AG10803 (cell line): ENCODE results near the gene TCEAL4.
A peak's percentile ranks its signal among the peaks of the same experiment; 100 is the strongest.

Experiments
- DNase-seq: peaks from one replicate; pipeline ENCODE4 v3.0.0; 2010; ENCODE audit warnings: low read depth
- H3K4me3 ChIP-seq: 2 replicates; pipeline ENCODE4 v1.5.1; 2011; ENCODE audit warnings: mild to moderate bottlenecking, low read length, control low read depth
- TF ChIP-seq, protein P1 (sequence below): conservative IDR thresholded peaks from 2 replicates; pipeline ENCODE4 v1.5.1; 2011; ENCODE audit warnings: mild to moderate bottlenecking, low read length, control low read depth, inconsistent platforms

TCEAL4 gene

GRCh38 chrX:103565197-103565596, 20.1 kb upstream of the TCEAL4 start:
- DNase-seq, result no peak
- TF ChIP-seq, protein P1, sequence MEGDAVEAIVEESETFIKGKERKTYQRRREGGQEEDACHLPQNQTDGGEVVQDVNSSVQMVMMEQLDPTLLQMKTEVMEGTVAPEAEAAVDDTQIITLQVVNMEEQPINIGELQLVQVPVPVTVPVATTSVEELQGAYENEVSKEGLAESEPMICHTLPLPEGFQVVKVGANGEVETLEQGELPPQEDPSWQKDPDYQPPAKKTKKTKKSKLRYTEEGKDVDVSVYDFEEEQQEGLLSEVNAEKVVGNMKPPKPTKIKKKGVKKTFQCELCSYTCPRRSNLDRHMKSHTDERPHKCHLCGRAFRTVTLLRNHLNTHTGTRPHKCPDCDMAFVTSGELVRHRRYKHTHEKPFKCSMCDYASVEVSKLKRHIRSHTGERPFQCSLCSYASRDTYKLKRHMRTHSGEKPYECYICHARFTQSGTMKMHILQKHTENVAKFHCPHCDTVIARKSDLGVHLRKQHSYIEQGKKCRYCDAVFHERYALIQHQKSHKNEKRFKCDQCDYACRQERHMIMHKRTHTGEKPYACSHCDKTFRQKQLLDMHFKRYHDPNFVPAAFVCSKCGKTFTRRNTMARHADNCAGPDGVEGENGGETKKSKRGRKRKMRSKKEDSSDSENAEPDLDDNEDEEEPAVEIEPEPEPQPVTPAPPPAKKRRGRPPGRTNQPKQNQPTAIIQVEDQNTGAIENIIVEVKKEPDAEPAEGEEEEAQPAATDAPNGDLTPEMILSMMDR, result no peak

GRCh38 chrX:103565752-103566151, 19.6 kb upstream of the TCEAL4 start:
- TF ChIP-seq, protein P1, result no peak
- H3K4me3 ChIP-seq, result no peak overlapping the region
- DNase-seq, result peak; percentile 60

More at GRCh38 chrX:103565197-103565596, 20.1 kb upstream of the TCEAL4 start:
- H3K4me3 ChIP-seq, result no peak overlapping the region

DNA sequence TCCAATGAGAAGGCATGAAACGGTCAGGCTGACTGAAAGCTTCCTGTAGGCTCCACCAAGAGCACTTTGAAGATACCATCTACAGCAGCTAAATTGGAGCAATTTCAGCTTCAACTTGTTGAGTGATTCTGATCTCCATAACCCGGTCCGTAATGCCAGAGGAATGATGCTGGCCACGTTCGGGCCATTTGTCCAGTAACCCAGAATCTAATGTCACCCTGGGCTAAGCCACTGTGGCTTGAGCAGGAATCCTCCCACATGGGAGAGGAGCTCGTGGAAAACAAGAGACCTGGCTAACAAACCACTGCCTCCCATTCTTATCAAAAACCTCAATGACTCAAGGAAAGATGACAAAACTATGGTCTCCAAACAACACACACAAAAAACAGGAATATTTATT, 14.2 kb upstream of the TCEAL4 start:
- DNase-seq, result no peak
- no peak overlapping the region for H3K4me3 ChIP-seq
- TF ChIP-seq, protein P1, result no peak

GRCh38 chrX:103571726-103572125, 13.6 kb upstream of the TCEAL4 start:
- TF ChIP-seq, protein P1, result no peak
- no peak for DNase-seq
- H3K4me3 ChIP-seq, result no peak overlapping the region

DNA sequence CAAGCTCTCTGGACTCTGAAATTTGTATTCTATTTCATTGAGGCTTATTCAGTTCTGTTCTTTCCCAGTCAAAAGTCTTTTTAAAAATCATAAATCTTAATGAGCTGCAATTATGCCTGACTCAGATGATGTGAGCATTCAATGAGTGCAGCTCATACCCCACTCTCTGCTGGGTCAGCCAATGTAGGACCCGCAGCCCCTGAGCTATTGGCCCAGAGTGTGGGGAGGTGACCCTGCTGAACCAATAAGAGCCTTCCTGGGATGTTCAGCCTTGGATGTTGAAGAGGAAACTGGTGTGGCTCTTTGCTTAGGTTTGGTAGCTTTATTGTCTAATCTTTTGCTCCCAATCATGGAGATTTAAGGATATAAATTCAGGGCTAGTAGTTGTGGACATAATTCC, 12.1 kb upstream of the TCEAL4 start:
- no peak overlapping the region for H3K4me3 ChIP-seq
- TF ChIP-seq, protein P1, result no peak
- no peak for DNase-seq

GRCh38 chrX:103584596-103584995, 719 bp upstream of the TCEAL4 start:
- TF ChIP-seq, protein P1, result no peak
- no peak for DNase-seq
- no peak overlapping the region for H3K4me3 ChIP-seq

GRCh38 chrX:103586314-103586646, 965 bp downstream of the TCEAL4 start:
- H3K4me3 ChIP-seq, result peak overlapping the region; percentile 80
- TF ChIP-seq, protein P1, result no peak
- peak; percentile 1 for DNase-seq
